Sciatic nerve (tissue), 2 donors: ENCODE measurements around the gene TSTD1. TPM values are rescaled to one million over a fixed set of nuclear protein-coding genes. Genes with fewer than 3 reads are reported as not detected.
"Not testable (repeated sequence)": the region's sequence is repeated elsewhere in the genome, so short reads cannot be mapped to it uniquely, and the experiment has no call there.

Experiments used
- ATAC-seq: fragments of 200-7000 bp; cut with Tn5 transposase; one replicate; pipeline ENCODE4 v1.9.1; 2020; ENCODE audit warnings: mild to moderate bottlenecking, moderate library complexity
- DNase-seq: peaks from one replicate; pipeline ENCODE4 v3.0.0-alpha.2; 2020; ENCODE audit warnings: low spot score
- intact Hi-C: fragments of 100-400 bp; cut with DNase I; formaldehyde crosslinking; loops from one replicate; pipeline ENCODE4 v1.14.2; 2022
- total RNA-seq: library from RNA; stranded (reverse); fragmentation: NEBNext Ultra II Directional; extraction: Animal tissue kit (Norgen Biotek cat#: 25700); gene quantifications from one replicate; pipeline ENCODE4 v1.2.1, GENCODE V29; 2021
- donor health status: DM: no; HTN: no; CAD: no.
- donor health status: DM: no; HTN: no; CAD: no.

TSTD1 gene
- total RNA-seq, 1 donor from 2014 or later = 13.1 TPM

GRCh38 chr1:161044908-161045735 is 6.4 kb upstream of the TSTD1 start:
- ATAC-seq (peak; percentile 61), DNase-seq (peak; percentile 72)
- intact Hi-C loops = no loop called here

DNA sequence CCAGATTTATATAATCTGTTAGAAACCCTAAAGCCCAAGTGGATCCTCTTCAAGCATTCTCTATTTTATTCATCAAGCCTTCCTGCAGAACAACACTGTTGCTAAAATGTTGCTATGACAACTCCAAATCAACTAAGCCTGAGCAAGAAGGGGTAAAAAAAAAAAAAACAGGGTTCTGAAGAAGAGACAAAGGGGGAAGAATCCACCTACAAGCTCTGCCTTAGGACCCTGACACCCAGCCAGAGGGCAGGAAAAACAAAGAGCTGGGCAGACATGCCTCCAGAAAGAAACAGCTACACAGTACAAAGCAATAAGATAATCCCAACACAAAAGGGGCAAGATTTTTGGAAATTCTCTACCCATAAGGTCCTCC is 5.8 kb upstream of the TSTD1 start:
- DNase-seq = no peak
- no peak for ATAC-seq
- intact Hi-C loops = no loop called here

DNA sequence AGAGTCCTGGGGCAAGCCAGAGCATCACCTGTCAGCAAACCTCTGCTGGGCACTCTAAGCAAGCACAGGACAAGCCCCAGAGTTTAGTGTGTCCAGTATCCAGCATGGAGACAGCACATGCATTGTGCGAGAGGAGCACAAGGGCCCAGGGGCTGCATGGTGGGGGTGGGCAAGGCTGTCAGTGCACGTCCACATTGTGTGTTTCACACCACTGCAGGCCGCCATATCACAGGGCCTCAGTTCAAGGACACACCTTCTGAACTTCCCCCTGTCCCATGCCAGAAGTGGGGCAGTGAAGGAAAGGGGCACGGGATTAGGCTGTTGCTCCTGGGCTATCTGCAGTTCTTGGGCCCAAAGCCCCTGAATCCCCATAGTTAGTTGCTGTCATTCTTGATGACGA is 782 bp upstream of the TSTD1 start:
- no peak for DNase-seq
- ATAC-seq = peak; percentile 11
- intact Hi-C loops = no loop called here

DNA sequence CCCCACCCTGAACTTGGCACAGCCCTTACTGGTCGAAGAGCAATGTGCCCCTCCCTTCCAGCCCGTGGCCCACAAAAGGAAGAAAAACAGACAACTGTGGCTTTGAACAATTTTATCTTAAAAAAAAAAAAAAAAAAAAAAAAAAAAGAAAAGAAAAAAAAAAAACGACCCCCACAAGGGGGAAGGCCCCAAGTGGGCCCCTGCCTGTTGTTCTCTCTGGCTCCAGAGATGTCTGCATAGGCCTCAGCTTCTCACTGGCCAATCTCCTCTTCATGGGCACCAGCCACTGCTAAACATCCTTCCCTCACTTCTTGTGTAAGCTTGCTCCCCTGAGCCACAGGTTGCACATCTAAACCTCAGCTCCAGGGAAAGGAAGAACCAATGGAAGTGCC is 386 bp upstream of the TSTD1 start:
- ATAC-seq = peak; percentile 19

DNA sequence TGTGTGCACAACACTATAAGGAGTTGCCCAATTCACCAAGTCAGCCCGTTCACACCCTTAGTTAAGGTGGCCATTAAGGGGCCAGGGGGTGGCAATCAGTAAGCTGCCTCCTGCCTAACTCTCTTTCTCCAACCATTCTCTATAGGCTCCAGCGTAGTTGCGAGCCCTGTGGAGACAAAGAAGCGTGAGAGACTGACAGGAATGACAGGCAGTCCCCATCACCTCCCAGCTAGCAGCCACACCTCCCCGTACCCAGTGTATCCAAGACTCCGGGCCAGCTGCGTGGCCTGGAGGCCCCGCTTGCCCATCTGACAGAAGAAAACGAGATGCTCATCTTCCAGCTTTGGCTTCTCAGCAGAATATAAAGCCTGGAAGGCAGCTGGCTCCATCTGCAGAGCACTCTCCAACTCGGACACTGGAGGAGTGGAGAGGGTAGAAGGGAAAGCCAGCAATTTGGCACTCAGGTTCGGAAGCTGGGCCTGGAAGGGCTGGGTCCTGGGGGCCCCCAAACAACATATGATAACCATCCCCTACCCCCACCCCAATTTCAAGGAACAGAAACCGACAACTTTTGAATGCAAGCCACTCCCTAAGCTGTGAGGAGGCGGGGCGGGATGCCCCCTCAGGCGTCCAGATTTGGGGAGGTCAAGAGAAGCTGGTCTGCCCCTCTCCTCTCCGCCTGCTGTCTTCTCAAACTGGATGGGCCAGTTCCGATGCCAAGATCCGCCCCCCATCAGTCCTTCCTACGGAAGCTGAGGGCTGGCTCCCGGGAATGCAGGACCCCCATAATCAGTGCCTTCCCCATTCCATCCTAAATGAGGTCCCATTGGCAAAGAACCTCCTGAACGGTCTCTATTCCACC is 872 bp downstream of the TSTD1 start:
- intact Hi-C loops = no loop called here
- ATAC-seq = peak; percentile 18
- no peak for DNase-seq

More for the DNA sequence above, 386 bp upstream of the TSTD1 start:
- DNase-seq = no peak
- intact Hi-C loops = no loop called here

DNA sequence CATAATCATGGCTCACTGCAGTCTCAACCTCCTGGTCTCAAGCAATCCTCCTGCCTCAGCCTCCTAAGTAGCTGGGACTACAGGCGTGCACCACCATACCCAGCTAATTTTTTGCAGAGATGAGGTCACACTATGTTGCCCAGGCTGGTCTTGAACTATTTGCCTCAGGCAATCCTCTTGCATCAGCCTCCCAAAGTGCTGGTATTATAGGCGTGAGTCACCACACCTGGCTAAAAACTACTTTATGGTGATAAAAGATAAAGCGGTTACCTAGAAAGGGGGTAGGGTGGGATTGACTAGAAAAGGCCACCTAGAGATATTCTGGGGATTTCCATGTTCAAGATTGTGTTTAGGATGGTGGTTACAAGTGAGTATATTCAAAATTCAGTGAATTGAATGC is 5.0 kb downstream of the TSTD1 start:
- intact Hi-C loops = no loop called here
- no peak for ATAC-seq
- no peak for DNase-seq

DNA sequence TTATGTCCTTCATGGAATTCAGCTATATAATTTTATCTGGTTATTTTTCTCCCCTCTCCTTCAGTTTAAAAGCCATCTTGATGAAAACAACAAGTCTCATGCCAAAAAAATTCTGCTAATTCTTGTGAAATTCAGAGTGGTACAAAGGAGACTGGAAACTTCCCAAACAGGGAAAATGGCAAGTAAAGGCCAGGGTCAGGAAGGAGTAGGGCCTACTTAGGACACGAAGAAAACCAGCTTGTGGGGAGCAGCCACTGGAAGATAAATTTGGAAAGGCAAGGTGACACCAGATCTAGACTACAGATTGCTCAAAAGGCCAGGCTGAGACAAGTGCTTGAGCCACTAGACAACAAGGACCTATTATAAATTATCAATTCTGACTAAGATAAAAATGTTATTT is 6.4 kb downstream of the TSTD1 start:
- intact Hi-C loops = no loop called here
- DNase-seq (no peak), ATAC-seq (no peak)

DNA sequence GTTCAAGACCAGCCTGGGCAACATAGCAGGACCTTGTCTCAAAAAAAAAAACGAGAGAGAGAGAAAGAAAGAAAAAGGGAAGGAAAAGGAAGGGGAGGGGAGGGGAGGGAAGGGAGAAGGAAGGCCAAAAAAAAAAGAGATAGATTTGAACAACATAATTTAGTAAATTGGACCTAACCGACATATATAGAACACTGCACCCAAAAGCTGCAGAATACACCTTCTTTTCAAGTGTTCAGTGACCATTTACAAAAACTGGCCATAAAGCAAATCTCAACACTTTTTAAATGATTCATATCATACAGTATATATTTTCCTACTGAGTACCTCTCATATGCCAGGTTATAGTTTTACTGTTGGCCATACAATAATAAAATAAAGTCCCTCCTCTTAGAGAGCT is 6.9 kb downstream of the TSTD1 start:
- intact Hi-C loops = no loop called here
- DNase-seq (no peak), ATAC-seq (no peak)

DNA sequence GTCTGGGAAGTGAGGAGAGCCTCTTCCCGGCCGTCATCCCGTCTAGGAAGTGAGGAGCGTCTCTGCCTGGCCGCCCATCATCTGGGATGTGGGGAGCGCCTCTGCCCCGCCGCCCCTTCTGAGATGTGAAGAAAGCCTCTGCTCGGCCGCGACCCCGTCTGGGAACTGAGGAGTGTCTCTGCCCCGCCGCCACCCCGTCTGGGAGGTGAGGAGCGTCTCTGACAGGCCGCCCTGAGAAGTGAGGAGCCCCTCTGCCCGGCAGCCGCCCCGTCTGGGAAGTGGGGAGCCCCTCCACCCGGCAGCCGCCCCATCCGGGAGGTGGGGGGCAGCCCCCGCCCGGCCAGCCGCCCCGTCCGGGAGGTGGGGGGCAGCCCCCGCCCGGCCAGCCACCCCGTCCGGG is 9.3 kb downstream of the TSTD1 start:
- ATAC-seq, intact Hi-C loops, DNase-seq: not testable (repeated sequence)

DNA sequence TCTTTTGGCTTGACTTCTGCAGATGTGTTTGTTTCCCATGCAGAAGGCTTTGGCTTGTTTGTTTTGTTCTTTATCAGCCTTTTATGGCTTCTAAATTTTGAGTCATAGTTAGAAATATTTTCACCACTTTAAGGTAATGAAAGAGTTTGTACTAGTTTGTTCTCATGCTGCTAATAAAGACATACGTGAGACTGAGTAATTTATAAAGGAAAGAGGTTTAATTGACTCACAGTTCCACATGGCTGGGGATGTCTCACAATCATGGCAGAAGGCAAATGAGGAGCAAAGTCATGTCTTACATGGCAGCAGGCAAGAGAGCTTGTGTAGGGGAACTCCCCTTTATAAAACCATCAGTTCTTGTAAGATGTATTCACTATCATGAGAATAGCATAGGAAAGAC is 11.8 kb downstream of the TSTD1 start:
- ATAC-seq, DNase-seq: not testable (repeated sequence)
- intact Hi-C loops = loop anchor here (2.0 kb wide), 1 partner anchor 24 kb away; no protein-coding TSS in a partner anchor

DNA sequence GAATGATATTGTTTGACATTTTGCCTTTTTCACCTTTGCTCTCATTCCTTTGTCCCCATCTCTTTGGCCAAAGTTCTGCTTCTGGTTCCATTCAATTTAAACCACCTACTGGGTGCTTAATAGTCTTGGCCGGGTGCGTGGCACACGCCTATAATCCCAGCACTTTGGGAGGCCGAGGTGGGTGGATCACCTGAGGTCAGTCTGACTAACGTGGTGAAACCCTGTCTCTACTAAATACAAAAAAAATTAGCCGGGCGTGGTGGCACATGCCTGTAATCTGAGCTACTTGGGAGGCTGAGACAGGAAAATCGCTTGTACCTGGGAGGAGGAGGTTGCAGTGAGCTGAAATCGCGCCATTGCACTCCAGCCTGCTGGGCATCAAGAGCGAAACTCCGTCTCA is 16.3 kb downstream of the TSTD1 start:
- DNase-seq, ATAC-seq, intact Hi-C loops: not testable (repeated sequence)

DNA sequence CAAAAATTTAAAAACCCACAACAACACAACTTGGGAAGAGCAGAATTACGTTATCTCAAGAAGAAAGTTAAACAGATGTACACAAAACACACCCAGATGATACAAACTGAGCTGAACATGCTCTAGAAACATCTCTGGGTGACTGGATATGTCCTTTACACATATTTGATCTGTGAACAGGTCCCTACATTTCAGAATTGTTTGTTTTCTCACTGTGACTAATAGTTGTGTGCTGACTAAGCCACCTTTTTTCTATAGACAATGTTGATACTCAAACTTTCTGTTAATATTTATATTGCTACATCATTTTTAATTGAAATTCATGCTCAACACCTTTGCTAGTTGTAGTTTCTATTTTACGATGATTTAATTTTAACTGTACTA is 16.8 kb downstream of the TSTD1 start:
- ATAC-seq (no peak), DNase-seq (no peak)
- intact Hi-C loops = no loop called here

DNA sequence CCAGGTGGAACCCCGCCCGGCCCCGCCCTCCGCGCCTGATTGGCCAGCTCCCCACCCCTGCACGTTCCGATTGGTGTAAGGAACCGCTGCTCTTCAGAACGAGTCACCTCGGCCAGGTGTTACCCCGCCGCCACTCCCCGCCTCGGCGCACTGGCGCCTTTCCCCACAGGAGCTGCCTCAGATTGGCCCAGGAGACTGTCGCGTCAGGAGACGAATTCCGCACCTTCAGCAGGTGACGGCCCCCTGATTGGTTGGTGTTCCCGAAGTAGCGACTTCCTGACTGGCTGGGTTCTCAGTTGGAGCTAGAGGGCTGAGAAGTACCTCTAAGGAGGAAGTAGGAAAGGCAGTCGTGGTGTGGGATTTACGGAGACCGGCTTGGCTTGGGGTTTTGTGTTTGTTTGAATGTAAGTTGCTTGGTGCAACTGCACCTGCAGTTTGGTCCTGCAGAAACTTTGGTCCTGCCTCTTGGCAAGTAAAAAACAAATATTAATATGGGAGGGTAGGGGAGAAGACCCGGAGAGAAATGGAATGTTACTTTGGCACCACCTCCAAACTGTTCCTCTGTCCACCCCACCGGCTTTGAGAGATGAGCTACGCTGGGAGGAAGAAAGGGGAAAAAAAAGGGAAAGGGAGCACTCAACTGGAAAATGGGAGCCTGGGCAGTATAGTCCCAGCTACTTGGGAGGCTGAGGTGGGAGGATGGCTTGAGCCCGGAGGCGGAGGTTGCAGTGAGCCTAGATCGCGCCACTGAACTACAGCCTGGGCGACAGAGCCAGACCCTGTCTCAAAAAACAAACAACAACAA is 17.4 kb downstream of the TSTD1 start:
- DNase-seq (peak; percentile 69), ATAC-seq (peak; percentile 87)
- intact Hi-C loops = no loop called here

- no peak for DNase-seq
- ATAC-seq = peak; percentile 69
- intact Hi-C loops = no loop called here
Measured at GRCh38 chr1:161020509-161021164, 18.1 kb downstream of the TSTD1 start, which contains the start of gene F11R. F11R (minus strand) TSS chr1:161021152; CDS start chr1:161021073, 79 bp downstream.

- intact Hi-C loops = loop anchor here (1.0 kb wide), 1 partner anchor 23 kb away; no protein-coding TSS in a partner anchor
- DNase-seq (no peak), ATAC-seq (peak; percentile 28)
Measured at GRCh38 chr1:161019751-161020495, 18.8 kb downstream of the TSTD1 start.

GRCh38 chr1:161019111-161019660 is 19.6 kb downstream of the TSTD1 start:
- ATAC-seq, DNase-seq: not testable (repeated sequence)
- intact Hi-C loops = loop anchor here (1.0 kb wide), 1 partner anchor 22 kb away; no protein-coding TSS in a partner anchor

DNA sequence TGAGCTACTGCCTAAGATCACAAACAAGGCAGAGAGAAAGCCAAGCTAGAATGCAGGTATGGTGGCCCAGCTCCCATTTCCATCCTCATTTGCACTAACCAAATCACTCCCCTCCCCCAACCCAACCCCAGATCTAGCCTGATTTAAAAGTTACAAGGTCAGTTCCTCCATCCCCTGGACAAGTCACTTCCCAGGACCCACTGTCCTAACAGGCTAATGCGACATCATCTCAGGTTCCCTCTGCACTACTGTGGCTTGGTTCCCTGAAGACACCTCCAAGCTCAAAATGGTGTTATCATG is 20.2 kb downstream of the TSTD1 start:
- DNase-seq (no peak), ATAC-seq (no peak)
- intact Hi-C loops = no loop called here
